AG04450 (cell line): ENCODE measurements around the gene OVCA2. TPM values are rescaled to one million over a fixed set of nuclear protein-coding genes. Genes with fewer than 3 reads are reported as not detected.

Source experiments
- CTCF ChIA-PET: fragments of 300-600, 350-600 bp; formaldehyde crosslinking; extraction: SDS; loops from one replicate; lab custom pipeline; 2022; ENCODE audit warnings: antibody characterized with exemption, inconsistent platforms; lab: Charles Lee
- POLR2A ChIA-PET: fragments of 350-600 bp; formaldehyde crosslinking; extraction: SDS; loops from one replicate; lab custom pipeline; 2021; ENCODE audit warnings: antibody characterized with exemption, inconsistent platforms; lab: Yijun Ruan, JAX
- DNase-seq: peaks from one replicate; pipeline ENCODE4 v3.0.0-alpha.2; 2011; ENCODE audit warnings: low read depth, low spot score
- H3K27ac ChIP-seq: one replicate; pipeline ENCODE4 v1.5.1; 2012; ENCODE audit warnings: low read depth, low read length, control low read depth
- H3K27me3 ChIP-seq: one replicate; pipeline ENCODE4 v1.6.0; 2012; ENCODE audit warnings: low read length; ENCODE audit not compliant: control insufficient read depth, insufficient read depth
- H3K4me3 ChIP-seq: 2 replicates; pipeline ENCODE4 v1.5.1; 2011; ENCODE audit warnings: mild to moderate bottlenecking, low read depth, low read length, control low read depth
- H3K9me3 ChIP-seq: 2 replicates; pipeline ENCODE4 v1.5.1; 2012; ENCODE audit warnings: low read length; ENCODE audit not compliant: control insufficient read depth, insufficient read depth
- CTCF ChIP-seq: IDR thresholded peaks from 2 replicates; pipeline ENCODE4 v1.5.1; 2011; ENCODE audit warnings: low read depth, low read length, control low read depth, inconsistent platforms
- polyA plus RNA-seq: library from polyadenylated mRNA; depleted of rRNA; stranded (reverse); fragments of >200 nt; gene quantifications from 2 replicates; pipeline ENCODE4 v1.2.3, GENCODE V29; 2011

OVCA2 gene
- polyA plus RNA-seq, 1 experiment = 38.0 TPM

- Histone ChIP-seq H3K27me3 (peaks cover 29% of the 10 kb centered on the region), H3K4me3 (no peak overlapping the region), H3K9me3 (peaks cover 4% of the 10 kb centered on the region; the same call in 1 of the 2 replicates), H3K27ac (no peak overlapping the region)
- POLR2A ChIA-PET = no interaction called here
- DNase-seq = no peak
- no peak for TF ChIP-seq CTCF
- CTCF ChIA-PET = interaction anchor here (0.6 to 3.4 kb wide), 4 partner anchors 115 to 126 kb away, joined by 3 to 69 read pairs (median 9); no protein-coding TSS in a partner anchor
These were observed 14.1 kb upstream of the OVCA2 start for GRCh38 chr17:2027528-2028233.

GRCh38 chr17:2028234-2028614 is 13.6 kb upstream of the OVCA2 start:
- CTCF ChIA-PET = interaction anchor here (1.3 to 2.7 kb wide), 2 partner anchors 116 to 119 kb away, joined by 3 to 15 read pairs; no protein-coding TSS in a partner anchor
- Histone ChIP-seq H3K27me3 (peaks cover 23% of the 10 kb centered on the region), H3K9me3 (peaks cover 4% of the 10 kb centered on the region; the same call in 1 of the 2 replicates), H3K27ac (no peak overlapping the region), H3K4me3 (no peak overlapping the region)
- DNase-seq = no peak
- POLR2A ChIA-PET = no interaction called here
- TF ChIP-seq CTCF = no peak

GRCh38 chr17:2028737-2029136 is 13.1 kb upstream of the OVCA2 start:
- Histone ChIP-seq H3K4me3 (no peak overlapping the region), H3K9me3 (peaks cover 4% of the 10 kb centered on the region; the same call in 1 of the 2 replicates), H3K27ac (no peak overlapping the region), H3K27me3 (peaks cover 21% of the 10 kb centered on the region)
- ChIA-PET CTCF (interaction anchor here (0.7 to 2.7 kb wide), 3 partner anchors 26 to 120 kb away, joined by 3 to 15 read pairs (median 4); no protein-coding TSS in a partner anchor), POLR2A (interaction anchor here (1.5 kb wide), 1 partner anchor 312 kb away, joined by 4 read pairs; no protein-coding TSS in a partner anchor)
- DNase-seq = no peak
- TF ChIP-seq CTCF = no peak

- POLR2A ChIA-PET = interaction anchor here (1.5 kb wide), 1 partner anchor 314 kb away, joined by 4 read pairs; no protein-coding TSS in a partner anchor
- H3K27me3 ChIP-seq = peaks cover 15% of the 10 kb centered on the region
- H3K9me3 ChIP-seq = peaks cover 4% of the 10 kb centered on the region; the same call in 1 of the 2 replicates
- DNase-seq = peak; percentile 62
- CTCF ChIA-PET = interaction anchor here (0.9 to 2.7 kb wide), 3 partner anchors 121 to 367 kb away, joined by 3 to 15 read pairs (median 11); no protein-coding TSS in a partner anchor
- H3K27ac ChIP-seq = peak within 1 kb of the TSS; percentile 49
- TF ChIP-seq CTCF = no peak
- H3K4me3 ChIP-seq = peak within 1 kb of the TSS; percentile 96
These were observed 11.7 kb upstream of the OVCA2 start, which contains the start of gene DPH1 for GRCh38 chr17:2029911-2030778. DPH1 (plus strand) TSS chr17:2030153; CDS start chr17:2030170, 17 bp downstream.
